SHP77 (cell line): ENCODE measurements around the gene GOLT1A.
A peak's percentile ranks its signal among the peaks of the same experiment; 100 is the strongest.

Experiments used
- DNase-seq, 2 experiments: peaks; one replicate each; lab custom pipeline; 2025; lab: John Stamatoyannopoulos, UW

Gene GOLT1A

DNA sequence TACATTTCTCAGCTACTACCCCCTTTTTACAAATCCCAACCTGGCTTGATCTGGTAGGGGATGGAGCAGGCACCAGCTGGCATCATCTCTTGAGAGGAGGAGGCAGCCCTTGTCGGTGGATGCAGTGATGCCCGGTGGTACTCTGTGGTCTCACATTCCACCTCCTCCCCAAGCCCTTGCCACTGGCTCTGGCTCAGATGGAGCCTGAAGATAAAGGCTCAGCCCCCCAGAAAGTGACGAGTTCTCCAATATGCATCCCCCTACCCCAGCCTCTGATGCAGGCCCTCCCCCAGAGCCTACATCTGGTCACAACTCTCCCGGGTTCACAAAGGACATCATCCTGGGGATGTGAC lies 3.8 kb upstream of the GOLT1A start:
- no peak for DNase-seq

DNA sequence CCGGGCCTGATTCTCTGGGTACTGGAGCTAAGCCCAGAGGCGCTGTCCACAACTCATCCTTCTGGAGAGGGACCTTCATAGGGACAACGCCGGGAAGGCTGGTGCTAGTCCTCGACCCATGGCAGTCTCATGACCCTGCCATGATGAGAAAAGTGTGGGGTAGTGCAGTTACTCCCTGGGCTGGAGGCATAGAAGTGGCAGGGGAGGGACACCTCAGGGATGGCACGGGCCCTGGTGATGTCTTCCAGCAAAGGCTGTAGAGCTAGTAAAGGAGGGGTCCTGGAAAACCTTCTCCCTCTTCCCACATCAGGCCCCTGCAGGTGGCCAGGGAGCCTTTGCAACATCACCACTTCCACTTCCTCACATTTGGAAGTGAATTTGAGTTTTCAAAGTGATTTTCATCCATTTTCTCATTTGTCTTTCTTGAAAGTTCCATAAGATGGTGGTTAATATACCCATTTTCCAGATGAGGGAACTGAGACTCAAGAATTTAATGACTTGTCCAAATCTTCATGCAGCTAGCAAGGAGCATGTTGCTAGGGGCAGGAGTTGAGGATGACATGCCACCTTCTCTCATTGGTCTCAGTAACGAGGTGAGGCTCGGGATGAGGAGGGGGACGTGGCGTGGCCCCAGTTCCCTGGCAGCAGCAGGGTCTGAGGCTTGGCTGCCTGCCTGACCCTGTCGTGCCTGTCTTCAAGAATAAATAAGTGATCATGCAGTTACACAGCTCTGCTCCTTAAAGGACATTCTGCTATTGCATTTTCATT lies 3.3 kb upstream of the GOLT1A start:
- DNase-seq = no peak

DNA sequence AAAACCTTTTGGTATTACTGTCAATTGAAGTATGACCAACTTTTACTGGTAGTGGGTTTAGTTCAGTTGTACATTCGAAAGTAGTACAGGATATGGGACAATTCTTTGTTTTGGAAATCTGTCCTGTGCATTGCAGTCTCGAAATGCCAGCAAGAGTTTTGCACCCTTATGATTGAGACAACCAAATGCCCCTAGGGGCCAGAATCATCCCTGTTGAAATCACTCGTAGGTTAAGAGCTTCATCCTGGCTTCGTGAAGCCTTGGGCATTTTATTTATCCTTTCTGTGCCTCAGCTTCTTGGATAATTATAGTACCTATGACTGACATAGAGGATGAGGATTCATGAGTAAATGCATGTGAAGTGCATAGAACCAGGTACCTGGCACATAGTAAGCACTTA lies 2.4 kb upstream of the GOLT1A start:
- no peak for DNase-seq

DNA sequence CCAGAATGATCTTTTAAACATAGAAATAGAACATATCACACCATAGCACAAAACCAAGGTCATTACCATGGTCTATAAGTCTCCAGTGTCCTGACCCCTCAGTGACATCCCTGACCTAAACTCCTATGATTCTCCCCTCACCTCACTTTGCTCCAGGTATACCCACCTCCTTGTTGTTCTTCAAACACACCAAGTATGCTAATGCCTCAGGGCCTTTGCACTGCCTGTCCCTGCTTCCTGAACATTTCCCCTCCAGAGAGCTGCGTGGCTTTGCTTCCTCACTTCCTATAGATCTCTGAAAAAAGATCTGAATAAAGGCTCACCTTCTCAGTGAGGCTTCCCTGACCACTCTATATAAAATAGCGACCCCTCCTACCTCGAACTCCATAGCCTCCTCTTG lies 1.1 kb downstream of the GOLT1A start:
- DNase-seq = no peak

DNA sequence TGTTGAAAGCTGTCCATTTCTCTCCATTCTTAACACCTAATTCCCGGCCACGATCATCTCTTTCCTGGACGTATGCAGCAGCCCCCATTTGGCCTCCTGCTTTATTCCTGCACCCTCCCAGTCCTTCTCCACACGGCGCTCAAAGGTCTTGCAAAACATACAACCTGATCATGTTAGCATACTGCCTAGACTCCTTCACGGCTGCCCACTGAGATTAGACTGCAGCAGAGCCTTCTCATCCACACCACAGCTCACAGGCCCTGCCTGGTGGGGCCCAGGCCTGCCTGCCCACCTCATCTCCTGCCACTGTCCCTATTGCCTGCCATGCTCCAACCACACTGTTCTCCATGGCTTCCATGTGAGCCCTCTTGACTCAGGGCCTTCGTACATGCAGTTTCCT lies 2.7 kb downstream of the GOLT1A start:
- DNase-seq = no peak

DNA sequence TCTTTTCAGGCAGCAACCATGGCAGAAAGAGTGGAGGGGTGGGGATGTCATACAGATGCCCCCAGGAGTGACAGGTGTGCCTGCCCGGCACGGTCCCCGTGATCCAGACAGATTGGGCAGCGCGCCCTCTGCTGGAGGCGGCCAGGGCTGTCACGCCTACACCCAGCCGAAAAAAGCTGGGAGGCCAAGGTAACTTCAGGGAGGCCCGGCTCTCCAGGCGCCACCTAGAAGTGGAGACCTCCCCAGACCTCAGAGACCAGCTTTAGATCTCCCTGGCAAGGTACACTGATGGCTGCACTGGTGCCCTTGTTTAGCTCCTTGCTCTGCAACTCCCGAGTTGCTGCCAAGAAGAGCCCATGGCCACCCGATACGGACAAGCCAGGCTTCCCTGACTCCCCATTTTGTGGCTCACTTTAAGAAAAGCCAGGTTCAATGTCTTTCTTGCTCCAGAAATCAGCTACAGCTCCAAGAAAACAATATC lies 6.6 kb downstream of the GOLT1A start:
- peak; percentile 25 to 35 for DNase-seq

DNA sequence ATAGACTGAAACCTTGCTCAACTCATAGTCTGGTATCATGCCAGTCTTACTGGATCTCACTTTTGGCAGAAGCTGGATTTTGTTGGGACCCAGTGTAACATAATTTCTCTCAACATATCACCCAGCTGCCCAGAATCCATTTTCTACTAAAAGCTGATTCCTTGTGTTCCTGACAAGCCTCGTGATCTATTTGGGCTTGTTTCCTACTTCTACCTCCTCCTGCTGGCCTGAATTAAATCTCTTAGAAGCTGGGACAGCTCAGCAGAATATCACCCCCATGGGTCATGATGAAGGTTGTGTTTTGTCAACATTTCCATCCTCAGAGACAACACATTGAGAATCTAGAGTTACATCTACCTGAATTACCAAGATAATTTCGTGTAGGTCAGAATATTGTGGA lies 7.7 kb downstream of the GOLT1A start:
- no peak for DNase-seq

DNA sequence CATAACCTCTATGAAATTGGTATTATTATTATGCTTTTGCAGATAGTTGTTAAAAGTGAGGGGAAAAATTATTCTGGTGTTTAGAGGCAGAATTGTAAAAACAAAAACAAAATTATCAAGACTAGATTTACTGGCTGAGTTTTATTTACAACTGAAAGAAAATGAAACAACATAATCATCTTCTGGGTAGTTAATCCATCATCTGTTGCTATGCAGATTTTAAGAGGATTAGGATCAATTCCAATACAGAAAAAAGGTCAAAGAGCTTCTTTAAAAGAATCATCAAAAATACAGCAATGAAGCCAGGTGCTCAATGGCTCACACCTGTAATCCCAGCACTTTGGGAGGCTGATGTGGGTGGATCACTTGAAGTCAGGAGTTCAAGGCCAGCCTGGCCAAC lies 8.3 kb downstream of the GOLT1A start:
- DNase-seq = no peak

DNA sequence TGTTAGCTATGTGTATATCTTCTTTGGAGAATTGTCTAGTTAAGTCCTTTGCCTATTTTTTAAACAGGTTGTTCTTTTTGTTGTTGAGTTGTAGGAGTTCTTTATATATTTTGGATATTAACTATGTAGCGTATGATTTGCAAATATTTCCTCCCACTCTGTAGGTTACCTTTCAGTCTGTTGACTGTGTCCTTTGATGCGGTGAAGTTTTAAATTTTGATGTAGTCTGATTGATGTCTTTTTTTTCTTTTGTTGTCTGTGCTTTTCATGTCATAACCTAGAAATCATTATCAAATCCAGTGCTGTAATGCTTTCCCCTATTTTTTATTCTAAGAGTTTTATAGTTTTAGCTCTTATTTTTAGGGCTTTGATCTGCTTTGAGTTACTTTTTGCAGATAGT lies 8.8 kb downstream of the GOLT1A start:
- DNase-seq = no peak

DNA sequence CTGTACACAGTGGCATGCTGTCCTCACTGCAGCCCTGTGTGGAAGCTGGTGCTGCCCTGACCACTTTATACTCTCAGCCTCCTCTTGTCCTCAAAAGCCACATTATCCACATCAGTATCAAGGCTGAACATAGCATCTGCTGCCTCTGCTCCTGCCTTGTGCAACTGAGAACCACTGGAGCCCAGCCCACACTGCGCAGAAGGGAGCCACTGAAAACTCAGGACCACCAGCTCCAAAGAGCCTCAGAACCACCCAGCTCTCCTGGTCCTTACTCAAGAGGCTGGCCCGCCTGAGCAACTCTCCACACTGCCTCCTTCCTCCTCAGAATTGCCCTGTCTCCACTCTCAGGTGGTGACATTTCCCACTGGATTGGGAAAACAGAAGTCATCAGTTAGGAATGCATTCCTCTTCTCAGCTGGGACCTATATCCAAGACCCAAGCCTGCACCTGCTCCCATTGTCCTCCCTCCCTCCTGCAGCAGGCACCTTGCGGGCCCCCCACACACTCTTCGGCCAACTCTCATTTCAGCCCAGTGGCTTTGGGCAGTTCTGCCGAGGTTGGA lies 10.5 kb downstream of the GOLT1A start:
- no peak for DNase-seq

DNA sequence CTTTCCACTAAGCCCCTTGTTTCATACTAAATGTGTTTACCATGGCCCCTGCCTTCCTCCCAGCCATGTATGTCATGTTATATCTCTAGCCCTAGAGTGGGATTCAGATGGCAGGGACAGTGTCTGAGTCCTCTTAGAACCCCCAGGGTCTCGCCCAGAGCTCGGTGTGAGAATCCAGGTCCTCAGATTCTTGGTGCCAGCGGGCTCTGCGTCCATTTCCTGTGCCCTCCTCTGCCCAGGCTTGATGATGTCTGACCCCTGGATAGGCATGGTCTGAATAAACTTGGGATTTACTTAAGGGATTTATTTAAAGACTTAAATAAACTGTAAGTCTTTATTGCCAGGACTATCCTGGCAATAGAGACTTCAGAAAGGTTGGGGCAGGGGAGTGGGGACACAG lies 11.3 kb downstream of the GOLT1A start:
- no peak for DNase-seq

DNA sequence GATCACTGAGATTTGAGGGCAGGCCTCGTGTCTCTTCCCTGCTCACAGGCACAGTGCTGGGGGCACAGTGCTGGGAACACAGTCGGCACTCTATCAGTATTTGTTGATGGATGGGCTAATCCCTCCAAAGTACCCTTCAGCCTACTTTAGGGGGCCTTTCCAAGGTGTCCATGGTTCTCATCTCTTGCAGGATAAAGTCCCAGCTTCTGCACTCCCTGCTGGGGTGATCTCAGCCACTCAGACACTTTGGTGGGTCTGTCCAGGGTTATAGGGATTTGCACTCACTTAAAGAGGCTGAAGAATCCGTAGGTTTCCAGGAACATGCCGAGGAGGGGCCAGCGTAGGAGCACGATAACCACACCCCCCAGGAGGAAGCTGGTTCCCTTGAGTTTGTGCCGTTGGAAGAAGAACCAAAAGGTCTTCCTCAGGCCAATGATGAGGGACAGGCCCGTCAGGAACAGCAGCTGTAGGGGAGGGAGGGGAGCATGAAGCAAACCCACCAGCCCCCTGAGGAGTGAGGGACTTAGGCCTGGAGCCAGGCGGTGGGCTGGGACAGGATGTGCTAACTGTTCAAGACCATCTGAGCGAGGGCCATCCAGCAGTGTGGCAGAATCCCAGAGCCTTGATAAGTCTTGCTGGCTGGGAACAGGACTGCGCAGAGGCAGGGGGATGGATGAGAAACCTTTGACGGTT lies 12.3 kb downstream of the GOLT1A start:
- no peak for DNase-seq

DNA sequence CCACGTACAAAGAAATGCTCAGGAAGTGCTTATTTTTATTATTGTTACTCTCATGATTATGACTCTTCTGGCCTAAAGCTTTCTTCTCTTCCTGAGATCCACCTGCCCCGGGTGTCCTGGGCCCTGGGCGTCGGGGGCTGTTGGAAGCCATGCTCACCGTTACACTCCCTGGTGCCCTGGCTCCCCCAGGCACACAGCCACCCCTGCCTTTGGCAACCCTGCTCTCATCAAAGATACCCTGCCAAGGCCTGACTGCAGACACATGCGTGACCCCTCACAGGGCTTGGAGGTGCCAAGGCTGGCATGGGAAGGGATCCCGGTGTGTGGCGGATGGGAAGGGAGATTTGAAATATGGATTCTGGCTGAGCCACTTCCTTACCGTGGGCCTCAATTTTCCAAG lies 14.2 kb downstream of the GOLT1A start:
- no peak for DNase-seq

DNA sequence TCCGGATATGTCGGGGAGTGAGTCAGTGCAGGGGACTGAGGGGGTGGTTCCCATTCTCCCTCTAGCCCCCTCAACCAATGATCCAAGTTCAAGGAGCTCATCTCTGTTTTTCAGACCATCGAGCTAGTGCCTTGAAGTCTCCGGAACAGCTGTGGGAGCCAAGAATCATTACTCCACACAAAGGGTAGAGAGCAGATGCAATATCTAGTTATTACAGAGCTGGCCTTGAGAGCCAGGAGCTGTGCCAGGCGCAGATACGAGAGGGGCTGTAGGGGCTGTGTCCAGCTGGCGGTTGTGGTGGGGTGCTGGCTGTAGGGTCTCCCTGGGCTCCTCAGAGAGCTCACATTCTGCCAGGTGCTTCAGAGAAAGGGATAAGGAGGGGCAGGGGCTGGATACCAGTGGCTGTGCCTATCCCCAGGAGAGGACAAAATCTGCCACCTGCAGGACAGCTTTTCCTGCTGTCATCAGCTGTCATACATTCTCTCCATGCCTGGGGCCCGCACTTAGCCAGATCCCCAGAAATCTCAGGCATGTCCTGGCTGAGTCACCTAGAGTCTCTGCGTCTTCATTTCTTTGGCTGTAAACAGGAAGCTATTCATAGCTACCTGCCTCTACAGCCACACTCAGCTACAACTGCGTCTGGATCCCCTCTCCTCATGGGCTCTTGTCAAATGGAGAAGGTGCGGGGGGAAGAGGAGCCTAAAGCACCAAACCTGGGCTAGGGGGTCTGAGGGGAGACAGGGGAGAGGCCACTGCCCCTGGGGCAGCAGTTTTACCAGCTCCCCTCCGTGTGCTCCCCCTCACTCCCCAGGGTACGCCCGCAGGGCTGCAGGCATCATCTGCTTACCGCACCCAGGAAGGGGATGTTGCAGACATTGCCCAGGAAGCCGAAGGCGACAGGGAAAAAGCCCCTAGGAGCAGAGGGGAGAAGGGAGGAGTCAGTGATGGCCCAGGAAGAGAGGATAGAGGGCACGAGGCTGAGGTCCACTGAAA lies 15.1 kb downstream of the GOLT1A start:
- no peak for DNase-seq

DNA sequence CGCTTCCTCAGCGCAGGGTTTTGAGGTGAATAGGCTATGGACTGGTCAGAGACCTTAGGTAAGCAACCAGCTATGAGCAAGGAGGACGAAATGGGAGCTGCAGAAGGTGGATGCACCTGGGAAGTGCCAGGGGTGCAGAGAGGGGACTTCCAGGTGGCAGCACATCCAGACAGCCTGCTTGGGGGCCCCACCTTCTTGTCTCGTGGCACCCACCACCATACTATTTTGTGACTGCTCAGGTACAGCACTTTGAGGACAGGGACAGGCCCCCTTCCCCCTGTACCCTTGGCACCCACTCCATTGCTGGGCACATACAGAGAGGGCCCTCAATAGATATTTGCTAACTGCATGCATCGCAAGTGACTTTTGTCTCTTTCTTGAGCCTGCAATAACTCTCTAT lies 16.7 kb downstream of the GOLT1A start:
- DNase-seq = no peak

DNA sequence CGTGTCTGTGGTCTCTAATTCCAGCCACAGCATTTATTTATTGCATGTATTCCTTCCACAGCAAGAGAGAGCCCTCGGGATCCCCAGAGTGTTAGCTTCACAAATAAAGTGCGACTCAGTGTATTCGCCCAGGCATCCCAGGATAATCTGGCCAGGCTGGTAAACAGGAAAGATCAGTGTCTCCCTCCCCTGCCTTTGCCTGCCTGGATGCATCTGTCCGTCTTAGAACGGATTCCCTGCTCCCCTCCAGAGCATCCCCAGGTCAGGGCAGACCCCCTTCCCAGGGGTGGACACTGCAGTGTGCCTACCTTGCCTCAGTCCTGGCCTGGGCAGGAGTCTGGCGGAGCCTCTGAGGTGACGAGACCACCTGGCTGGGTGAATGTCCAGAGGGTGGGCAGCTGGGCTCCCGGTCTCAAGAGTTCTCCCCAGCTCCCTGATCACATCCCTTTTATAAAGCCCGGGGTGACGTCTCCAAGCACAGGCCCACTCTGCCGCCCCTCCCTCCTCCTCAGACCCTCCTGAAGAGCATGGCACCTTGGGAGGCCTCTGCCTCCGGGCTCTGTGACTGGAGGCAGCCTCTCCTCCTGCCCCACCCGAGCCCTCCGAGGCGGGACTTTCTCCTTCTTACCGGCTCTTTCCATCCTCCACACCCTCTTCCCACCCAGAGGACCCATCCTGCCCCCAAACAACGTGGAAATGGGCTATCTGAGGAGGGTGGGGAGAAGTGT lies 17.6 kb downstream of the GOLT1A start, which contains the start of gene KISS1:
KISS1 (minus strand) TSS at position 424 of the 728 bp plus-strand sequence. CDS start 3,615 bp downstream, outside the sequence.
- DNase-seq = no peak

DNA sequence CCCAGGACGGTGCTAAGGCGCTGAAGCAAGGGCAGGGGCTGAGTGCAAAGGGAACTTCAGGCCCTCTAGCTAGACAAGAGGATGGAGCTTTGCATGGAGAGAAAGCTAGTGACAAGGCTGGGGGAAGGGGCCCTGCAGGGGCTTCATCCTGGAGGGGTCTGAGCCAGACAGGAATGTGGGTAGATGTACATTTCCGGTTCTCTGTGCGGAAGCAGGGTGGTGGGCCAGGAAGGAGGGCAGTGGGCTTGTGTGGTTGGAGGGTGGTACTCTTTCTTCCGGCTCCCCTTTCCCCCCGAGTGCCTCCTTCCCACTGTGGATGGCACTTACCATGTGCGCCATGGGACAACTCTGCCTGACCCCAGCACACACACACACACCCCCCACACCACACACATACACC lies 19.0 kb downstream of the GOLT1A start:
- no peak for DNase-seq

DNA sequence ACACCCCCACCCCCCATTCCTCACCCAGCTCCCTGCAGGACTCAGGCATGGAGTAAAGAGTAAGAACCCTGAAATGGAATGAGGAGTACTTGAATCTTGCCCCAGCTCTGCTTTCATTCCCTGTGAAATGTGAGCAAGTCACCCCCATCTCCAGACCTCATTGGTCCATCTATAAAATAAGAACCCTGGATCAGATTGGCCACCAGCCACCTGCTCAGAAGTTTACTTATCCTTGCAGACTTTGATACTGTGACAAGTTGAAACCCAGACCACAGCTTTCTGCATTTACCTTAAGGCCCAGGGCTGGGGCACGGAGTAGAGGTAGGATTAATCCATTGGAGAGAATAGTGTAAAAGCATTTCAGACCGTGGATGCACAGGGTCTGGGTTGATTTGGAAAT lies 19.7 kb downstream of the GOLT1A start:
- no peak for DNase-seq

DNA sequence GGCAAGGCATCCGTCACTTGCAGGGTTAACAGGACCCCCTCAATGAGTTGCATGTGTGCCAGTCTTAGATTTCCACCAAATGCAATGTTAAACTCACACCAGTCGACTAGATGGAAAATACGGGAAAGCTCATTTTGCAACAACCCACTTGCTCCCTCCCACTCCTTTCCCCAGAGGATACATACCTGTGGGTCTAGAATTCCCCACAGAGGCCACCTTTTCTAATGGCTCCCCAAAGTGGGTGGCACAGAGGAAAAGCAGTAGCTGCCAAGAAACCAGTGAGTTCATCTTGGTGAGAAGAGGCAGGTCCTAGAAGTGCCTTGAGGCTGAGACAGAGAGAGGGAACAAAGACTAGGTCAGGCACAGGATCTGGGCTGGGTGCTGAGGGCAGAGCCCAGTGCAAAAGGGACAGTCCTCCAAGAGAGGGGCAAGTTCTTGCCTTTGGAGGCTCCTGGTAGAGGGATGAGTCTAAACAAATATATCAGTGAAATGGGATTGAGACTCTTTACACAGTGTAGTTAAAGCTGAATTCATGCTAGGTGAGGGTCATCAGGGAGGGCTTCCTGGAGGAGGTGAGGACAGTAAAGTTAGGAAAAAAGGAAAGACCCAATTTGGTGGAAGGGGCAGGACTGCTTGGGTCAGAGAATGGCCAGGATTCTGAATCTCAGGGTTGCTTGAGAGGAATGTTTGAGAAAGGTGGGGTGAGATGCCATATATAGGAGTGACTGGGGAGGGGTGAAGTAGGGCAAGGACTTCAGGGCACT lies 21.0 kb downstream of the GOLT1A start:
- no peak for DNase-seq

DNA sequence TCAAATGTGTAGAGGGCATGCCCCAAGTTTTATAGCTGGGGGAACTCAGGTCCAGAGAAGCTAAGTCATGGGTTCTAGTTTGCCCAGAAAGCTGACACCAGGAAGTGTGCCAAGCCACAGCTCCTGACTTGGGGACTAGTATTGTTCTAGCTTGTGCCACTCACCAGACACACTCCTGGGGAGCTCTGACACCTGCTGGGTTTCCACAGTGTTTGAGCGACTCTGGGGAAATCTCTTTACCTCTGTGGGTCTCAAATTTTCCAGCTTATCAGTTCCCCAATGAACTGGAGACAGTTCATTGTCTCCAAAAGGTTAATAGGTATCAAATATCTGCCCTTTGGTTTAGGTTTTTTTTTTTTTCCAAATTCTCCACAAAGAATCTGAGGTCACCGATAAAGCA lies 21.7 kb downstream of the GOLT1A start:
- DNase-seq = no peak

DNA sequence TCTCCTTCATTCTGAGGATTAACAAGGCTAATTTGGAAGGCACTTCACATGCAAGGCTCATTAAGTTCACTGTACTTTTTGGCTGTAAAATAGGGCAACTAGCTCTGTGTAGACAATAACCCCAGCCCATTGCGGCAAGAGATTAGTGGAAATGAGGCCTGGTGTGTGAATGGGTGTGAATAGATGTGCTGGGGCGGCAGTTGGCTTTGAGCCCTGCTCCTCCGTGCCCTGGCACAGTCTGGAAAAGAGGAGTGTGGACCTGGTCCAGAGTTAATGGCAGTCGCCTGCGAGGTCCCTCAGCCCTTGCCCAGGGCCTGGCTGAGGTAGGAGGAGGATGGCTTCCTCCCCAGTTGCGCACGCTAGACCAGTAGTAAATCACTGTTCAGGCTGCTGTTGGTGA lies 22.3 kb downstream of the GOLT1A start:
- no peak for DNase-seq
